Measurements from ENCODE around the gene AATK. TPM values are rescaled to one million over a fixed set of nuclear protein-coding genes. Genes with fewer than 3 reads are reported as not detected.
A peak's percentile ranks its signal among the peaks of the same experiment; 100 is the strongest.
"Not testable (repeated sequence)": the region's sequence is repeated elsewhere in the genome, so short reads cannot be mapped to it uniquely, and the experiment has no call there.

Gene AATK
- total and polyA plus RNA-seq, 2 experiments from 2014 or later: 0.25 to 1.6 TPM

DNA sequence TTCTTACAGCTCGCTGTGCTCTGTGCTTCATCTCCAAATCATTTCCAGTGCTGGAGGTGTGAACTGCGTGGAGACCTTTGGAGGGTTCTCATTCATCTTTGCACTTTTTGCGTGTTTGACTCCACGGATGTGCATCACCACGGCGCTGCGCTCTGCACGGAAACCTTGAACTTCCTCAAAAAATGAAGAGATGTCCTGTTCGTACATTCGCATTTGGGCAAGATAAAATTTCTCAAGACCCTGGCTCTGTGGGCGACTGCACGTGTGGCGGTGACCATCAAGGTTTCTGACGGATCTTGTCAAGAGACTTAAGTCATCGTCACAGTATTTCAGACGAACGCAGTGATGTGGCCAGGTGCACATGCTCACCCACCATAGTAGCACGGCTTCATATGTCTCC, 11.1 kb downstream of the AATK start:
- no peak for DNase-seq
- Histone ChIP-seq H4K20me1 (ENCODE audit: insufficient read depth) (no peaks in the 10 kb centered on the region), H3K4me1 (ENCODE audit: insufficient read depth) (no peaks in the 10 kb centered on the region), H3K27ac (no peak overlapping the region), H3K4me2 (ENCODE audit: unreplicated experiment) (no peak overlapping the region), H3K9ac (no peak overlapping the region), H2AFZ (no peak overlapping the region), H3K9me3 (ENCODE audit: low read depth) (no peaks in the 10 kb centered on the region), H3K9me2 (ENCODE audit: insufficient read depth) (no peaks in the 10 kb centered on the region), H3K4me3 (no peak overlapping the region), H3K27me3 (replicated peaks; ENCODE audit: insufficient read depth) (no peaks in the 10 kb centered on the region; the same call in 1 of the 2 replicates), H3F3A (ENCODE audit: insufficient read depth) (0 out of 2 replicates have a peak, but pooled peaks cover 9% of the 10 kb centered on the region), H3K36me3 (ENCODE audit: low read depth) (no peaks in the 10 kb centered on the region), H3K79me2 (ENCODE audit: insufficient read depth) (no peaks in the 10 kb centered on the region)
- no peak for TF ChIP-seq EZH2 (IDR thresholded peaks at IDR 0.05; ENCODE audit: insufficient read depth, poor library complexity, severe bottlenecking)
- TF ChIP-seq EZH2phosphoT487 (IDR thresholded peaks at IDR 0.05; ENCODE audit: insufficient read depth, low read depth): no peak
- in situ Hi-C loops (cut with MboI): no loop called here
- 91 to 93% methylated on average over 18 of the region's 18 CpGs for WGBS, 2 experiments (ENCODE audit: low coverage in 1 of 2, low lambda C conversion rate in 2 of 2, missing lambda C conversion rate in 2 of 2)

DNA sequence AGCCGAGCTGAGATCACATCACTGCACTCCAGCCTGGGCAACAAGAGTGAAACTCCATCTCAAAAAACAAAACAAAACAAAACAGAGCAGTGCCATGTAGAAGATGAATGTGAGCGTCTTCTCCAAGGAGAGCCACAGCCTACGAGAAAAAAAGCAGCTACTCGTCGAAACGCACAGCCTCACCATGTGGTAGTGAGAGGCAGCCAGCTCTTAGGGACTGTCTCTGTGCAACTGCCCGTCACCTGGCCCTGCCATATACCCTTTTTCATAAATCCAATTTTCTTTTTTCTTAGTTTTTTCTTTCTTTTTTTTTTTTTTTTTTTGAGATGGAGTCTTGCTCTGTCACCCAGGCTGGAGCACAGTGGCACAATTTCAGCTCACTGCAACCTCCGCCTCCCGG, 12.0 kb downstream of the AATK start:
- H4K20me1 ChIP-seq (ENCODE audit: insufficient read depth); H3K4me1 ChIP-seq (ENCODE audit: insufficient read depth); H3F3A ChIP-seq (ENCODE audit: insufficient read depth); DNase-seq; in situ Hi-C loops (cut with MboI); H3K27ac ChIP-seq; H3K4me3 ChIP-seq; H3K36me3 ChIP-seq (ENCODE audit: low read depth); H3K27me3 ChIP-seq (replicated peaks; ENCODE audit: insufficient read depth); H3K79me2 ChIP-seq (ENCODE audit: insufficient read depth); H3K9me2 ChIP-seq (ENCODE audit: insufficient read depth); H3K9ac ChIP-seq; H3K9me3 ChIP-seq (ENCODE audit: low read depth); H2AFZ ChIP-seq; H3K4me2 ChIP-seq (ENCODE audit: unreplicated experiment): not testable (repeated sequence)
- 65 to 68% methylated on average over 9 of the region's 9 CpGs for WGBS, 2 experiments (ENCODE audit: low coverage in 1 of 2, low lambda C conversion rate in 2 of 2, missing lambda C conversion rate in 2 of 2)

DNA sequence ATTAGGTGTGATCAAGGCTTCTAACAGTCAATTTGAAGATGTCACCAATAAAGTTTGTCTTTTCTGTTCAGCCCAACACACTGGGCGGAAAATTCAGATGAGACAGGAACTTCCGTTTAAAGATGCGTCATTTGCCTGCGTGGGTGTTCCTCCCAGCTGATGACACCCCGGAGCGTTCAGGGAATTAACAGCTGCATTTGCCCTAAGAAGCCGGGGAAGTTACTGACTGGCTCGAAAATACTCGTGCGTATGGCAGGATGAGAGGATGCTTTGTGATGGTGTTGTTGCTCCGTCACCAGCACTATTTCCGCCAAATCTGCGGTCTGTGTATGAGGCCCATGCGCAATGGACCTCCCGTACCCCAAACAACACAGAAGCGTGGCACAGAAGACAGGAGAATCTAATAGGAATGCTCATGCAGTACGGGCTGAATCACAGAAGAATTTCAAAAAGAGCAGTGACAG, 12.6 kb downstream of the AATK start:
- no peaks in the 10 kb centered on the region for H3K36me3 ChIP-seq (ENCODE audit: low read depth)
- H3K9ac ChIP-seq: no peak overlapping the region
- no peak overlapping the region for H3K4me3 ChIP-seq
- H3K4me2 ChIP-seq (ENCODE audit: unreplicated experiment): peak overlapping the region; percentile 21
- H4K20me1 ChIP-seq (ENCODE audit: insufficient read depth): no peaks in the 10 kb centered on the region
- H3K79me2 ChIP-seq (ENCODE audit: insufficient read depth): no peaks in the 10 kb centered on the region
- in situ Hi-C loops (cut with MboI): no loop called here
- DNase-seq: peak; percentile 80
- TF ChIP-seq EZH2phosphoT487 (IDR thresholded peaks at IDR 0.05; ENCODE audit: insufficient read depth, low read depth): no peak
- TF ChIP-seq EZH2 (IDR thresholded peaks at IDR 0.05; ENCODE audit: insufficient read depth, poor library complexity, severe bottlenecking): no peak
- no peaks in the 10 kb centered on the region for H3K9me3 ChIP-seq (ENCODE audit: low read depth)
- no peaks in the 10 kb centered on the region for H3K4me1 ChIP-seq (ENCODE audit: insufficient read depth)
- H2AFZ ChIP-seq: peak overlapping the region; percentile 66; the same call in 1 of the 2 replicates
- no peaks in the 10 kb centered on the region for H3K9me2 ChIP-seq (ENCODE audit: insufficient read depth)
- 0 out of 2 replicates have a peak, but pooled peaks cover 9% of the 10 kb centered on the region for H3F3A ChIP-seq (ENCODE audit: insufficient read depth)
- 59 to 63% methylated on average over 17 of the region's 17 CpGs for WGBS, 2 experiments (ENCODE audit: low coverage in 1 of 2, low lambda C conversion rate in 2 of 2, missing lambda C conversion rate in 2 of 2)
- no peak overlapping the region for H3K27ac ChIP-seq
- no peaks in the 10 kb centered on the region; the same call in 1 of the 2 replicates for H3K27me3 ChIP-seq (replicated peaks; ENCODE audit: insufficient read depth)

DNA sequence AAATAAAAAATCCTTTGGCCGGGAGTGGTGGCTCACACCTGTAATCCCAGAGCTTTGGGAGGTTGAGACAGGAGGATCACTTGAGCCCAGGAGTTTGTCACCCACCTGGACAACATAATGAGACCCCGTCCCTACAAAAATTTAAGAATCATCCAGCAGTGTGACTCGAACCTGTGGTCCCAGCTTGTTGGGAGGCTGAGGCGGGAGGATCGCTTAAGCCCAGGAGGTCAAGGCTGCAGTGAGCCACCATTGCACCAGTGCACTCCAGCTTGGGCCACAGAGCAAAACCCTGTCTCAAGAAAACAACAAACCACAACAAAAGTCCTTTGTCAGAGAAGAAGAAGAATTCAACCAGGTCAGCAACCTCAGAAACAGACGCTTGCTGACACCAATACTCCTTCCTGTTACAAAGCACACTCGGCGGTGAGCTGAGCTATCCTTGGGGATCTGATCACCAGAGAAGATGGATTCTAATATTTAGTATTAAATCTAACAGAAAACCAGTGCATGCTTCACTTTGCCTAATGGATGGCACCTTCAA, 13.7 kb downstream of the AATK start:
- Histone ChIP-seq H3K27ac (no peak overlapping the region), H3K9me3 (ENCODE audit: low read depth) (no peaks in the 10 kb centered on the region), H3K4me1 (ENCODE audit: insufficient read depth) (no peaks in the 10 kb centered on the region), H3K9ac (no peak overlapping the region), H3F3A (ENCODE audit: insufficient read depth) (0 out of 2 replicates have a peak, but pooled peaks cover 9% of the 10 kb centered on the region), H3K27me3 (replicated peaks; ENCODE audit: insufficient read depth) (no peaks in the 10 kb centered on the region; the same call in 1 of the 2 replicates), H3K4me2 (ENCODE audit: unreplicated experiment) (no peak overlapping the region), H3K4me3 (no peak overlapping the region), H4K20me1 (ENCODE audit: insufficient read depth) (no peaks in the 10 kb centered on the region), H3K79me2 (ENCODE audit: insufficient read depth) (no peaks in the 10 kb centered on the region), H3K9me2 (ENCODE audit: insufficient read depth) (no peaks in the 10 kb centered on the region), H3K36me3 (ENCODE audit: low read depth) (no peaks in the 10 kb centered on the region), H2AFZ (no peak overlapping the region)
- in situ Hi-C loops (cut with MboI): no loop called here
- DNase-seq: no peak
- no peak for TF ChIP-seq EZH2phosphoT487 (IDR thresholded peaks at IDR 0.05; ENCODE audit: insufficient read depth, low read depth)
- no peak for TF ChIP-seq EZH2 (IDR thresholded peaks at IDR 0.05; ENCODE audit: insufficient read depth, poor library complexity, severe bottlenecking)
- 83 to 86% methylated on average over 8 of the region's 8 CpGs for WGBS, 2 experiments (ENCODE audit: low coverage in 1 of 2, low lambda C conversion rate in 2 of 2, missing lambda C conversion rate in 2 of 2)
